ENCODE results near the gene TKTL1. TPM values are rescaled to one million over a fixed set of nuclear protein-coding genes. Genes with fewer than 3 reads are reported as not detected.

TKTL1 gene
- total RNA-seq, 1 experiment from 2014 or later, result not detected

DNA sequence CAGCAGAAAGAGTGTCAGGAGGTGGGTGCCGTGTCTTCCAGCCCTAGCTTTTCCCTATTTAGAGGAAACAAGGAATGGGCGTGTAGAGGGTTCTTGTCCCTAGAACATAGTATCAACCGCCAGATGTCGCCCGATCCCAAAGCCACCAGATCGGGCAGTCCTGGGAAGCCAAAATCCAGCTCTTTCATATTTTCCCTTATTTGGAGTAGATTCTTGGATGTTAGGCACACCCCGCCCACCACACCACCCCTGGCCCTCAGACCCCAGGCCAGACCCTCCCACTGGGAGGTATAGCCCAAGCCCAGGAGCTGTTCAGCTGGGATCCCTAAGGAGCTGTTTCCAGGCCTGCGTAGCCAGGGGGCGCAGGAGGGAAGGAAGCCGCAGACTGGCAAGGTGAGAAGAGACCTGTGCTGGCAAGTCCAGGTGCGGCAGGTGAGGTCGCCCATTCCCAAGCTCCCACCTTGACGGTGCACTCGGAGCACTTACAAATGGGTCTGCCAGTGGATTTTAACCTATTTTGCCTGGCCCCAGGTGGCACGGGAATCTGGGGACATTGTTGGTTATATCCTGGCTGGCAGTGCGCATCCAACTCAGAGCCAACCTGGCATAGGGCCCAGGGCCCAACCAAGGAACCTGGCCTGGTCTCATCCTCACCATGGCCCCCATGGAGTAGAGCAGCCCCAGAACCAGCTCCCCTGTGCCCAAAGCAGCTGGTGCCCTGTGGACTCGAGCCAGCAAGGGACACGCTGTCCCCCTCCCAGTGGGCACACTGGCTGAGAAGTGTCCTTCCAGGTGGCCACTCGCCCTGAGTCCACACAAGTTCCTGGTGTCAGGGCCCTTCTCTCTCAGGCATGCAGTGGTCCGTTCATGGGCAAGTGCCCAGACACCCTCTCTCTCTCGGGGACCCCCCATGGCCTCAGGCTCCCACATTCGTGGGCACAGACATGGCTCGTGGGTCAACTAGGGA lies 78.0 kb downstream of the TKTL1 start:
- Histone ChIP-seq H4K20me1 (ENCODE audit: insufficient read depth) (no peaks in the 10 kb centered on the region), H3K4me1 (replicated peaks; ENCODE audit: insufficient read depth) (no peaks in the 10 kb centered on the region; the same call in 1 of the 2 replicates), H3K27ac (peak overlapping the region; percentile 47), H3F3A (ENCODE audit: insufficient read depth, low read depth) (no peaks in the 10 kb centered on the region), H3K27me3 (ENCODE audit: insufficient read depth, low read depth) (no peaks in the 10 kb centered on the region), H3K9me3 (ENCODE audit: insufficient read depth, low read depth) (no peaks in the 10 kb centered on the region), H3K9me2 (ENCODE audit: insufficient read depth) (no peaks in the 10 kb centered on the region), H3K79me2 (ENCODE audit: low read depth) (peaks cover 14% of the 10 kb centered on the region), H3K36me3 (ENCODE audit: low read depth) (no peaks in the 10 kb centered on the region), H3K4me3 (peak overlapping the region; percentile 51; the same call in 1 of the 2 replicates), H3K4me2 (peak overlapping the region; percentile 73), H2AFZ (no peak overlapping the region)
- peak; percentile 66 for TF ChIP-seq CTCF (conservative IDR thresholded peaks at IDR 0.05)
- no peak for TF ChIP-seq EZH2 (IDR thresholded peaks at IDR 0.05; ENCODE audit: low read depth)
- ChIA-PET CTCF (interaction anchor here (0.7 to 2.4 kb wide), 17 partner anchors 10 to 375 kb away, joined by 3 to 14 read pairs (median 6); partner anchors contain the start of genes IKBKG, PLXNA3, RPL10 and SLC10A3), POLR2A (ENCODE audit: unreplicated experiment) (interaction anchor here (0.5 to 1.3 kb wide), 13 partner anchors 23 to 1481 kb away, joined by 3 to 7 read pairs (median 5); partner anchors contain the start of genes LAGE3 and SLC10A3)
- TSS peak; percentile 33 for BruUV-seq (replicated peaks)
- peak; percentile 76 to 95 for DNase-seq
- intact Hi-C loops (cut with micrococcal nuclease; ENCODE audit: unreplicated experiment), result loop anchor here (1.0 to 10.0 kb wide), 7 partner anchors 111 to 1431 kb away; partner anchors contain the start of genes DKC1, F8 and FUNDC2

DNA sequence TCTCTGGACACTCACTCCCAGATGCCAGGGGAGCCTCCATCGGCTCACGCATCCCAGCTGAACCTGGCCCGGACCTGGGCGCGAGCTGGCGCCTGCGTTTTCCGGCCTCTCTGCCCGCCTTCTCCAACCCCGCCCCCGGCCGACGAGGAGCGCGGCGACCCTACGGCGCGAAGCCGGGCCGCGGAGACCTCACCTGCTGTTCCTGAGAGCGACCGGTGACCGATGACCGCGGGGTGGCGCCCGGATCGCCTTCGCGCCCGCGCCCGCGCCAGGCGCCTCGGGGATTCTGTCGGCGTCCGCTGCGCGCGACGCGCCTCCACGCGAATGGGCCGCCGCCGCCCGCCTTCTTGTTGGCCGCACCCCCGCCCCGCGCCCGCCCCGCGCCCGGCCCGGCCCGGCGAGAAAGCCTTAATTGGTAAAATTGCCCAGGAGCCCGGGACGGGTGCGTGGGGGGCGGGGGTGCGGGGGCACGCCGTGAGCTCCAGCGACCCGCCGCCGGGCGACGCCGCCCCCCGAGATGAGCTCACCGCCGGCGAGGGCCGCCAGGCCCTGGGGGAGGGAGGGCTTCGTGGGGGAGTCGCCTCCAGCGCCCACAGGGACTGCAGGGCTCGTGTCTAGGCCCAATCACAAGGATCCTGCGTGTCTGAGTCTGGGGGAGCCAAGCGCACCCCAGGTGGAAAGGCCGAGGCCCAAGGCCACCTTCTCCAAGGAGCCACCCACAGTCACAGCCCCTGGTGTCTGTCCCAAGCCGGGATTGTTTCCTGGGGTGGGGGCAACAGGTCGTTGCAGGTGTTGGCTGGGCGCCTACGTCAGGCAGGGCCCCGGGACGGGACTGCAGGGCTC lies 78.9 kb downstream of the TKTL1 start, which contains the start of gene FLNA:
Gene FLNA (minus strand): TSS at position 322 of the 843 bp plus-strand sequence. CDS start 3,389 bp downstream, outside the sequence.
- Histone ChIP-seq H3K36me3 (ENCODE audit: low read depth) (no peaks in the 10 kb centered on the region), H3K79me2 (ENCODE audit: low read depth) (peaks cover 14% of the 10 kb centered on the region), H3K9me2 (ENCODE audit: insufficient read depth) (no peaks in the 10 kb centered on the region), H3K9me3 (ENCODE audit: insufficient read depth, low read depth) (no peaks in the 10 kb centered on the region), H2AFZ (peak within 1 kb of the TSS; percentile 5; the same call in 1 of the 2 replicates), H3K4me1 (replicated peaks; ENCODE audit: insufficient read depth) (no peaks in the 10 kb centered on the region; the same call in 1 of the 2 replicates), H3K27ac (peak within 1 kb of the TSS; percentile 47), H4K20me1 (ENCODE audit: insufficient read depth) (no peaks in the 10 kb centered on the region), H3K4me2 (peak within 1 kb of the TSS; percentile 73), H3K4me3 (peak within 1 kb of the TSS; percentile 51), H3F3A (ENCODE audit: insufficient read depth, low read depth) (no peaks in the 10 kb centered on the region), H3K27me3 (ENCODE audit: insufficient read depth, low read depth) (no peaks in the 10 kb centered on the region)
- BruUV-seq (replicated peaks), result no TSS peak
- TF ChIP-seq CTCF (conservative IDR thresholded peaks at IDR 0.05), result no peak
- no peak for TF ChIP-seq EZH2 (IDR thresholded peaks at IDR 0.05; ENCODE audit: low read depth)
- intact Hi-C loops (cut with micrococcal nuclease; ENCODE audit: unreplicated experiment), result loop anchor here (5.0 to 10.0 kb wide), 6 partner anchors 158 to 1432 kb away; partner anchors contain the start of genes CCNQ, DKC1, F8 and FUNDC2
- POLR2A ChIA-PET (ENCODE audit: unreplicated experiment), result interaction anchor here (0.6 kb wide), 3 partner anchors 9 to 66 kb away, joined by 3 to 4 read pairs (median 3); no protein-coding TSS in a partner anchor
- peak in 1 of 2 experiments; percentile 73 for DNase-seq
- CTCF ChIA-PET, result interaction anchor here (1.1 to 2.4 kb wide), 6 partner anchors 24 to 374 kb away, joined by 3 to 14 read pairs (median 8); partner anchors contain the start of genes RPL10 and SLC10A3

Measured in PC-9 (cell line).